Measurements from ENCODE around the gene EYS. TPM values are rescaled to one million over a fixed set of nuclear protein-coding genes. Genes with fewer than 3 reads are reported as not detected.
"Not testable (repeated sequence)": the region's sequence is repeated elsewhere in the genome, so short reads cannot be mapped to it uniquely, and the experiment has no call there.

EYS gene
- total RNA-seq, 1 experiment from 2014 or later, result not detected

GRCh38 chr6:64259372-64259771 lies 1447.7 kb downstream of the EYS start:
- no peak for DNase-seq (ENCODE audit: low spot score)
- in situ Hi-C loops (cut with HindIII; ENCODE audit: low sequenced_read_pairs), result no loop called here

DNA sequence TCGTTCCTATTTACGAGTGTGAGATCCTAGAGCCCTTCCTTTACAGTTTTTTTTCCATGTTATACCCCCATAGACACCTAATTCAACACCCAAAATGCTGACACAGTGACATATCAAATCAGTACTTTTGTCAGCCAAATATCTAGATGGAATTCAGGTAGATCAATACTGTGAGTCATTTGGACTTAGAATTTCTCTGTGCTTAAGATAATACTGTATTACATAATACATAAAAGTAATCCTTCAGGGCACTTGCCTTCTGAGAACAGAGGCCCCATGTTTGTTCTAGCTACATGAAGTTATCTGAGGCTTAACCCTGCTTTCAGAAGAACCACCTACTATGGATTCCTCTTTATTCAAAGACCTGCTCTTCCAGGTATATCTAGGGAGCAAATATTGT lies 1448.3 kb downstream of the EYS start:
- DNase-seq (ENCODE audit: low spot score), result no peak
- in situ Hi-C loops (cut with HindIII; ENCODE audit: low sequenced_read_pairs), result no loop called here

- in situ Hi-C loops (cut with HindIII; ENCODE audit: low sequenced_read_pairs), result no loop called here
- DNase-seq (ENCODE audit: low spot score), result no peak
These were observed 1448.7 kb downstream of the EYS start for GRCh38 chr6:64258302-64258701.

GRCh38 chr6:64257586-64257985 lies 1449.4 kb downstream of the EYS start:
- DNase-seq (ENCODE audit: low spot score), result no peak
- in situ Hi-C loops (cut with HindIII; ENCODE audit: low sequenced_read_pairs), result no loop called here

GRCh38 chr6:64256483-64256882 lies 1450.5 kb downstream of the EYS start:
- in situ Hi-C loops (cut with HindIII; ENCODE audit: low sequenced_read_pairs), result no loop called here
- no peak for DNase-seq (ENCODE audit: low spot score)

- in situ Hi-C loops (cut with HindIII; ENCODE audit: low sequenced_read_pairs), result no loop called here
- DNase-seq (ENCODE audit: low spot score), result no peak
These were observed 1452.0 kb downstream of the EYS start for GRCh38 chr6:64255000-64255399.

DNA sequence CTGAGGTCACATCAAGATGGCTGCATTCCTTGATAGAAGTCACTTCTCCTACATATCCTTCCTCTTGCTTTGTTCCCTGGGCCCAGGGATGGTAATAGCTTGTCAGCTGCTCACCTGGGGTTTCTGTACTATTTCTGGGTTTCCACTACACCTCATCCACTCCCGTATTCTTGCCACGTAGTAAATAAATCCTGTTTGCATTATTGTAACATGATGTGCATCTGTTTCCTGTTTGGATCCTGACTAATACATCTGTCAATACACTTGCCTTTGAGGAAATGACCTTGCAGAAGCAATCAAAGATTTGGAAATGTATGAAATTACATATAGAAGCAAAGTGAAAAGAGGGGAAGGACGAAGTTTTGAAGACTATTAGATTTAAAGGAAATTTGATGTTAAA lies 1452.5 kb downstream of the EYS start:
- in situ Hi-C loops (cut with HindIII; ENCODE audit: low sequenced_read_pairs), result no loop called here
- no peak for DNase-seq (ENCODE audit: low spot score)

DNA sequence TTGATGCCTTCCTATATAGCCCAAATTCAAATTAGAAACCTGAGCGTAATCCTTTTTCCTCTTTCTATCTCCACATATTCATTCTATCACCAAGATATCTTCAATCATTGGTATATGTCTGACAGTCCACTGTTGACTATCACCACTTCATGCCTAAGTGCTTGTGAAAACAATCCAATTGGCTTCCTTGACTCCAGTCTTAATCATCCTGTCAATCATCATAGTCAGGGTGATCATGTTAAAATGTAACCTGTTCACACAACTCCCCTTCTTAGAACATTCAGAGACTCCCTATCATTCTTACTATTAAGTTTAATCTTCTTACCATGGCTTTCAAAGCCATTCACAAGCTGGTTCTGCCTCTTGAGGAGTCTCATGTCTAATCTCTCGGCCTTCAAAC lies 1454.8 kb downstream of the EYS start:
- no peak for DNase-seq (ENCODE audit: low spot score)
- in situ Hi-C loops (cut with HindIII; ENCODE audit: low sequenced_read_pairs), result no loop called here

DNA sequence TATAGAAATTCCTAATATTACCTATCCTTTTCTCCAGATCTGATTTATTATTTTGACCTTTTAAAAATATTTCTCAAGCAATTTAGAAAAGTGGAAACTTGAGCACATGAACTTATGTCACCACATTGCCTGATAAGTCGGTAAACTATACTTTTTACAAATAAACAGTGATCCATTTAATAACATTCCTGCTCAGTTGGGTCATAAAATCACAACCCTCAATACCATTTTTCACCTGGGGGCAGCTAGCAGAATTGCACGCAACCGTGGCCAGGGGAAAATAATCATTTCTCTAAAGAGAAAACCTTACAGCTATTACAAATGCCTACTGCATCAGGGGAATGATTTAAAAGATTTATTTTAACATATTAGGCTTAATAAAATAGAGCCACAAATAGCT lies 1456.9 kb downstream of the EYS start:
- in situ Hi-C loops (cut with HindIII; ENCODE audit: low sequenced_read_pairs), result no loop called here
- no peak for DNase-seq (ENCODE audit: low spot score)

DNA sequence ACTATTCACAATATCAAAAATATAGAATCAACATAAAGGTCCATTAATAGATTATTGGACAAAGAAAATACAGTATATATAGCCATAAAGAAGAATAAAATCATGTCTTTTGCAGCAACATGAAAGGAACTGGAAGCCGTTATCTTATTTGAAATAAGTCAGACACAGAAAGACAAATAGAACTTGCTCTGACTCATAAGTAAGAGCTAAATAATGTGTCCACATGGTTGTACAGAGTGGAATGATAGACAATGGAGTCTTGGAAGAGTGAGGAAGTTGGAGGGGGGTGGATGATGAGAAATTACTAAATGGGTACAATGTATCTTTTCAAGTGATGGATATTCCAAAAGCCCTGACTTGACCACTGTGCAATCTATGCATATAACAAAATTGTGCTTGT lies 1457.9 kb downstream of the EYS start:
- DNase-seq (ENCODE audit: low spot score), result no peak
- in situ Hi-C loops (cut with HindIII; ENCODE audit: low sequenced_read_pairs), result no loop called here

GRCh38 chr6:64243618-64244017 lies 1463.4 kb downstream of the EYS start:
- in situ Hi-C loops (cut with HindIII; ENCODE audit: low sequenced_read_pairs), result no loop called here
- no peak for DNase-seq (ENCODE audit: low spot score)

DNA sequence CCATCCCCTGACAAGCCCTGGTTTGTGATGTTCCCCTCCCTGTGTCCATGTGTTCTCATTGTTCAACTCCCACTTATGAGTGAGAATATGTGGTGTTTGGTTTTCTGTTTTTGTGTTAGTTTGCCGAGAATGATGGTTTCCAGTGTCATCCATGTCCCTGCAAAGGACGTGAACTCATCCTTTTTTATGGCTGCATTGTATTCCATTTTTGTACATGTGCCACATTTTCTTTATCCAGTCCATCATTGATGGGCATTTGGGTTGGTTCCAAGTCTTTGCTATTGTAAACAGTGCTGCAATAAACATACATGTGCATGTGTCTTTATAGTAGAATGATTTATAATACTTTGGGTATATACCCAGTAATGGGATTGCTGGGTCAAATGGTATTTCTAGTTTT lies 1468.1 kb downstream of the EYS start:
- DNase-seq (ENCODE audit: low spot score); in situ Hi-C loops (cut with HindIII; ENCODE audit: low sequenced_read_pairs): not testable (repeated sequence)

DNA sequence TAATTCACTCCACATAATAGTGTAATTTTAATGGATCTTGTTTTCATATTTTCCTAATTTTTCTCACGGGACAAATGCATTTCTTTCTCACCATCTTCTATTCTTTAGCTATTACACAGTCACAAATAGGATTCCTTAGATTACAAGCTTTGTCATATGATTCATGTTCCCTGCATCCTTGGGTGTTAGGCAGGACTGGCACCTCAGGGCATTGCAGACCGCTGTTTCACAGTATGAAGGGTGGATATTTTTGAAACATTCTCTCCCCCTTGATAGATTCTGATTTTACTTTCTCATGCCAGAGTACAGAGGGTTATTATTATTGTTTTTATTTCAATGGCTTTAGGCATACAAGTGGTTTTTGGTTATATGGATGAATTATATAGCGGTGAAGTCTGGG lies 1469.0 kb downstream of the EYS start:
- in situ Hi-C loops (cut with HindIII; ENCODE audit: low sequenced_read_pairs), result no loop called here

GRCh38 chr6:64233746-64234145 lies 1473.3 kb downstream of the EYS start:
- in situ Hi-C loops (cut with HindIII; ENCODE audit: low sequenced_read_pairs), result no loop called here
- DNase-seq (ENCODE audit: low spot score), result no peak

More for the DNA sequence above, 1469.0 kb downstream of the EYS start:
- no peak for DNase-seq (ENCODE audit: low spot score)

DNA sequence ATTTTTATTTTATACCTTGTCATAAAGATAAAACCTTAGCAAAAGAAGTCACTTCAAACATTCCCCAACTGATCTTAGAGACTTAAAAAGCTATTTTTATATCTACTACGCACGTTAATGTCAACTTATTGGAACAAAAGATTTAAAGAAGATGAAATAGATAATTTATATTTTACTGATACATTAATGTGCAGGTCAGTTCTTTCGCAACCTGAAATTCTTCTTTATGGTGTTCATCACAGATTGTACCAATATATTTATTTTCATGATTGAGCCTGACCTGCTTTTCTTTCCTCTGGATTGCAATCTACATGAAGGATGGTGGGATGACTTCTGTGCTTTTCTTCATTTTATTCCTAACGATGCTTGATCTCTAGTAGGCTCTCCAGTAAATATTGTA lies 1475.1 kb downstream of the EYS start:
- in situ Hi-C loops (cut with HindIII; ENCODE audit: low sequenced_read_pairs), result no loop called here
- DNase-seq (ENCODE audit: low spot score), result no peak

- in situ Hi-C loops (cut with HindIII; ENCODE audit: low sequenced_read_pairs), result no loop called here
- DNase-seq (ENCODE audit: low spot score), result no peak
These were observed 1476.5 kb downstream of the EYS start for GRCh38 chr6:64230530-64230929.

DNA sequence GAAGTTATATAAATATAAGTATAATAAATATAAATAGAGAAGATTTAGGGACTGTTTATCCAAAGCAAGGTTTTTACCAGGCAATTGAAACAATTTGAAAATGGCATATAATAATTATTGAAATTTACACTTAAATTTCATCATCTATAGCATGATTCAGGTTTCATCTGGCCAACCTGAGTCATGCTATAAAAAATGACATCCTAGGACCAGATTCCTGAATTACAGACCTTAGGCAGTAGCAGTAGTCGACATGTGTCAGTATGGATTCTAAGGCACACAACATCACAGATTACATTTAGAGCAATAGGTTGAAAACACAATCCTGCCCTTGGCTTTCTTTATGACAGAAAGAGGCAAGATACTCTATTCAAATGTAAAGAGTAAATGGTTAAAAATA lies 1479.2 kb downstream of the EYS start:
- in situ Hi-C loops (cut with HindIII; ENCODE audit: low sequenced_read_pairs), result no loop called here
- DNase-seq (ENCODE audit: low spot score), result no peak

GRCh38 chr6:64225503-64225902 lies 1481.5 kb downstream of the EYS start:
- in situ Hi-C loops (cut with HindIII; ENCODE audit: low sequenced_read_pairs), result no loop called here

GRCh38 chr6:64224819-64225218 lies 1482.2 kb downstream of the EYS start:
- DNase-seq (ENCODE audit: low spot score), result no peak
- in situ Hi-C loops (cut with HindIII; ENCODE audit: low sequenced_read_pairs), result no loop called here

More at GRCh38 chr6:64225503-64225902, 1481.5 kb downstream of the EYS start:
- DNase-seq (ENCODE audit: low spot score), result no peak

GRCh38 chr6:64221776-64222175 lies 1485.2 kb downstream of the EYS start:
- DNase-seq (ENCODE audit: low spot score), result no peak
- in situ Hi-C loops (cut with HindIII; ENCODE audit: low sequenced_read_pairs), result no loop called here

- no peak for DNase-seq (ENCODE audit: low spot score)
- in situ Hi-C loops (cut with HindIII; ENCODE audit: low sequenced_read_pairs), result no loop called here
These were observed 1486.2 kb downstream of the EYS start for GRCh38 chr6:64220801-64221200.
